Effector memory CD8-positive, alpha-beta T cell (primary cell): ENCODE results near the gene CEP112.

Source experiments
- ATAC-seq: fragments of 150-1000 bp; cut with Tn5 transposase; replicated peaks from 2 replicates; pipeline ENCODE4 v1.10.0; 2021; ENCODE audit warnings: mild to moderate bottlenecking, moderate library complexity
- DNase-seq, 3 experiments: peaks; one replicate each; pipeline ENCODE4 v3.0.0; 2021
- H3K27ac Mint-ChIP-seq, 2 donors: one replicate each; pipeline ENCODE4 v1.8.0; 2022; ENCODE audit warnings: mild to moderate bottlenecking in 2 of 2, mixed read lengths in 2 of 2, moderate library complexity in 2 of 2
- H3K27me3 Mint-ChIP-seq, 2 donors: one replicate each; pipeline ENCODE4 v1.8.0; 2022; ENCODE audit warnings: mixed read lengths in 2 of 2
- H3K36me3 Mint-ChIP-seq: one replicate; pipeline ENCODE4 v1.8.0; 2022; ENCODE audit warnings: mild to moderate bottlenecking, moderate library complexity, mixed read lengths; ENCODE audit not compliant: insufficient read depth
- H3K4me1 Mint-ChIP-seq, 2 donors: one replicate each; pipeline ENCODE4 v1.8.0; 2022; ENCODE audit warnings: low read depth in 2 of 2, mixed read lengths in 2 of 2
- H3K4me3 Mint-ChIP-seq, 2 donors: one replicate each; pipeline ENCODE4 v1.8.0; 2022; ENCODE audit warnings: mild to moderate bottlenecking in 2 of 2, mixed read lengths in 2 of 2, moderate library complexity in 2 of 2
- H3K9me3 Mint-ChIP-seq, 2 donors: one replicate each; pipeline ENCODE4 v1.8.0; 2022; ENCODE audit warnings: mixed read lengths in 2 of 2

The CEP112 gene

DNA sequence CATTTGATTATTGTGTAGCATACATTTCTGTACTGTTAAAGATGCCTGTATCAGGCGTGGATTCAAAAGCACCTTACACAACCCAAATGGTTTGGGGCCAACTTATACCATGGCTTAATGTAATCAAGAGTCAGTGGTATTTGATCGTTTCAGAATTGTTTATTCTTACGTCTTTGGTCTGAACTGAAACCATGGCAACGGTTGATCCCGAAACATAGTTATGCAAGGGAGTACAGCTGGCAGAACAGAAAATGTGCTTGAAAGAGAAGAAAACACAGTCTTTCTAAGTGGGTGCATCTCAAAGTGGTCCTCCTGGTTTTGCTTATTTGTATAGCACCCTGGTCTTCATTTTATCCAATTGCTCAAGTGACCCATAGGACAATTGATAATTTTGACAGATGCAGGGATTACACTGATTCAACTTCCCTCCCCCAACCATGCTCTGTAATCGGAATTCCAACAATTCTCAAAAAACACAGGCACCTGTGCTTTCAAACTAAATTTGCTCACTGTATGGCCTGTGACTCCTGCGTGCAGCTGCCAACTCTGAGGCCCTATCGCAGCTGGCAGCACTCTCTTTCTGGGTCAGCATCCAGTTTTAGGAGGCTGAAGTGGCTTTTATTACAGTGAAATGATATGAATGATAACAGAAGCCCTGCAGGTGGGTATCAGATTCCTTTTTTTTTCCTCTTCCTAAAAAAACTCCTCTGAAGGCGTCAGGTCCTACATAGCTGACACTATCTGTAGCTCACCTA lies 553.5 kb downstream of the CEP112 start:
- H3K9me3 Mint-ChIP-seq, result no peaks in the 10 kb centered on the region
- H3K4me1 Mint-ChIP-seq, result no peaks in the 10 kb centered on the region
- no peaks in the 10 kb centered on the region for H3K36me3 Mint-ChIP-seq
- H3K27ac Mint-ChIP-seq, result no peak overlapping the region
- DNase-seq (no peak), ATAC-seq (no peak)
- H3K27me3 Mint-ChIP-seq, result no peaks in the 10 kb centered on the region
- H3K4me3 Mint-ChIP-seq, result no peak overlapping the region

DNA sequence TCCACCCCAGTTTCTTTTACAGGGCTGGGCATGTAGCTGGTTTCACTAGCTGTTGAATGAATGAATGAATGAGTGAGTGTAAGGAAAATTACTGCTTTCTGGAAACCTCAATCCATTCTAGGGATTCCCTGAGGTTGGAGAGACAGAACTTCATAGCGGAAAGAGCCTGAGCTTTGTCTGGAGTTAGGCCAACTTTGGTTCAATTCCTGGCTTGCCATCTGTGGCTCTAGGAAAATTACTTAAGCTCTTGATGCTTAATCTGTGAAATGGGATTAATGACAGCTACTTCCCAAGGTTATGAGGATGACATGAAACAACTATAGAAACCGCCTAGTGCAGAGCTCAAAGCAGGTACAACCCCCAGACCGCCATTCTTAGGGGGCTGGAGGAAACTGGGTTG lies 554.1 kb downstream of the CEP112 start:
- no peak for ATAC-seq
- Mint-ChIP-seq H3K36me3 (no peaks in the 10 kb centered on the region), H3K4me3 (no peak overlapping the region), H3K9me3 (no peaks in the 10 kb centered on the region), H3K27ac (no peak overlapping the region), H3K4me1 (no peaks in the 10 kb centered on the region), H3K27me3 (no peaks in the 10 kb centered on the region)
- no peak for DNase-seq

DNA sequence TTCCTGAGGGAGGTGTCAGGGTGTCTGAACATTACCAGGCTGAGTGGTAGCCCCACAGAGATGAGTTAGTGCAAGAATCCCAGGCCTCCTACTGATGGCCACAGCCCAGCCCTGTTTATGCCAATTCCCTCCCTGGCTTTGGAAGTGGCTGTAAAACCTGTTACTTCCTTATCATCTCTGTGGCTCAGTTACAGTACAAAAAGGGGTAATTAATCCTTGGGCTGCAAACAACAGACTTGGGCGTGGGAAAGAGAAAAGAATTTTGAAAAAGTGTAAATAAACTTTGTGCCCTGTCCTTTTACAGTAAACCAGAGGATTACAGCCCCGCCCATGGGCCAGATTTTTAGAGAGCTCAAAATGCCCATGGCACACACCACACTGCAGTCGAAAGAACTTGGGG lies 557.4 kb downstream of the CEP112 start:
- Mint-ChIP-seq H3K9me3 (no peaks in the 10 kb centered on the region), H3K36me3 (no peaks in the 10 kb centered on the region), H3K27me3 (peaks cover 0 to 4% of the 10 kb centered on the region in 2 donors), H3K4me3 (no peak overlapping the region), H3K27ac (no peak overlapping the region), H3K4me1 (no peaks in the 10 kb centered on the region)
- ATAC-seq (no peak), DNase-seq (no peak)

DNA sequence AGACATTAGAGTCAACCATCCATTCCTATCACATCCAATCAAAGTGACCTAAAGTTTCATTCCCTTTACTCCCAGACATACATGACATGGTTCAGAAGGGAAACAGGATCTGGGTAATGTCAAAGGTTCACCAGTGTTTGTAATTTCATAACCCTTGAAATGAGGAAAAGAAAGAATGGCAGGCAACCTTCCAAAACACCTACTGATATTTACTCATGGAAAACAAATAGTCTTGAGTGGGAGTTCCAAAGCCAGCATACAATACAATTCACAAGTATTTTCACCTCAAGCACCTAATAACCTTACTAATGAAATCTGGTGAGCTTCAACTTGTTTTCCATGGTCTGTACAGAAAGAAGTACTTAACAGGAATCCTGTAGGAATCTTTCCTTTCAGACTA lies 557.9 kb downstream of the CEP112 start:
- DNase-seq (no peak), ATAC-seq (no peak)
- Mint-ChIP-seq H3K27me3 (peaks cover 3 to 10% of the 10 kb centered on the region in 2 donors), H3K4me3 (no peak overlapping the region), H3K4me1 (no peaks in the 10 kb centered on the region), H3K27ac (no peak overlapping the region), H3K9me3 (no peaks in the 10 kb centered on the region), H3K36me3 (no peaks in the 10 kb centered on the region)

DNA sequence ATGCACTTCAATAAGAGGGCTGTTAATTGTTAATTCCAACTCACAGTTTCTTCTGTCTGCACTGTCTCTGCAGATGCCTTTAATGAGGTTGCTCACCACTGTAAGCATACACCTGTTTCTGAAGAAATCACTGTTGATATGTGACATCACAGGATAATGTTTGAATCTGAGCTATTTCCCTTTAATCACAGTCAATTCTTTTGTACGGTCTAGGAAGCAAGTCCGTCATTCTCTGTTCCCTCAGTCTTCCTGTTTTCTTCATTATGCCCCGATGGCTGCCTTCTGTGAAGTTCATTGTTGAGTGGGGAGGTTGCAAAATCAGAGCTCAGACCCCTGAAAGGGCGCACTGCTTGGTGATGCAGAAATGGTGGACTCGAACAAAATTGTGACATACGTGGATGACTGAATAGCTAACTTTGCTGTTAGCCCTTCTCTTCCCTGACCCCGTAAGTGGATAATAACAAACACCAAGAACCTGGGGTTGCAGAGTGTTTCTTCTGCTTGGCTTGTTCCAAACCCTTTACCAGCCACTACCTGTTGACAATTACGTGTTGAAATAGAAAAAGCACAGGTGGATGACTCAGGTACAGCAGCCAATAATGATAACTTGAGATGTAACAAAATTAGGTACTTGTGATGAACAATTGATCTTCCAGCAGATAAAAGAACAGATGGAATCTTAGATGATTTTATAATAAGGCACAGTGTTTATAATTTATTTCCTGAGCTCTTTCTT lies 558.6 kb downstream of the CEP112 start:
- H3K36me3 Mint-ChIP-seq, result no peaks in the 10 kb centered on the region
- no peaks in the 10 kb centered on the region for H3K4me1 Mint-ChIP-seq
- no peaks in the 10 kb centered on the region for H3K9me3 Mint-ChIP-seq
- ATAC-seq, result no peak
- peaks cover 7 to 16% of the 10 kb centered on the region in 2 donors for H3K27me3 Mint-ChIP-seq
- H3K4me3 Mint-ChIP-seq, result no peak overlapping the region
- no peak for DNase-seq
- H3K27ac Mint-ChIP-seq, result no peak overlapping the region

DNA sequence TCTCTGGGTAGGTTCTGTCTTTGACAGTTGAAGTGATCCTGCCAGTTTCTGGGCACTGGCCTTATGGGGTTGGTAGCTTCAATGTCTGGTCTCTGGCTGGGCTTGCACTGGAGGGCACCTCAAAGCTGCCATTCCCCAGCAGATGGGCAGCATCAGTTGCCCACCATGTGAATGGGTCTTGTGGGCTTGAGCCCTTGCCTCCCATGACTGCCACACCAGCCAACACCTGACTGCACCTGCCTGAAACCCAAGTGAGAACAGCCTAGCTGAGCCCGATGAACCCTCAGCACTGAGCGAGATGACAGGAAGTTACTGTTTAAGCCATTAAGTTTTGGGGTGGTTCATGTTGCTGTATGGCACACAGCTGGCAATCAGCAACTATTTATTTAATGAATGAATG lies 561.4 kb downstream of the CEP112 start:
- H3K27me3 Mint-ChIP-seq, result peaks cover 16 to 25% of the 10 kb centered on the region in 2 donors

DNA sequence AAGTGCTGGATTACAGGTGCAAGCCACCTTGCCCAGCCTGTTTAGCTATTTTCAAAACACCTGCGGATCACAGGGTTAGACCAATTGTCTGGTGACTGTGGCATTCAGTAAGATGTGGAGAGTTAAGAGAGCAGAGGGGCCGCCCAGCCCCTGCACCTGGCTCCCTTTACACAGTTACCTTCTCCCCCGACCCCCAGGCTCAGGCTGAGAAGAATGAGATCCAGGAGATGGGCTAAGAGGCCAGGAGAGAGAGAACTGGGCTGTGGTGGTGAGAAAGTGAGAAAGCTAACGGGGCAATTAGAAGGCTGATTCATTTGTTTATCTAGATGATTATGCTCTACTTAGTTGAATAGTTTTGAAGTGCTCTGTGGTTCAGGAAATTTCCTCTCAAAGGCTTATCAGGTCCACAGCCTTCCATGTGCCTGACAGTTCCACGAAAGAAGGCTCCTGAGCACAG lies 562.7 kb downstream of the CEP112 start:
- Mint-ChIP-seq H3K4me1 (no peaks in the 10 kb centered on the region), H3K27ac (no peak overlapping the region), H3K4me3 (no peak overlapping the region), H3K9me3 (no peaks in the 10 kb centered on the region), H3K27me3 (peaks cover 16 to 35% of the 10 kb centered on the region in 2 donors), H3K36me3 (no peaks in the 10 kb centered on the region)
- ATAC-seq (no peak), DNase-seq (no peak)

More for the DNA sequence above, 561.4 kb downstream of the CEP112 start:
- DNase-seq (no peak), ATAC-seq (no peak)
- no peaks in the 10 kb centered on the region for H3K9me3 Mint-ChIP-seq
- H3K27ac Mint-ChIP-seq, result no peak overlapping the region
- H3K4me1 Mint-ChIP-seq, result no peaks in the 10 kb centered on the region
- H3K4me3 Mint-ChIP-seq, result no peak overlapping the region
- H3K36me3 Mint-ChIP-seq, result no peaks in the 10 kb centered on the region

DNA sequence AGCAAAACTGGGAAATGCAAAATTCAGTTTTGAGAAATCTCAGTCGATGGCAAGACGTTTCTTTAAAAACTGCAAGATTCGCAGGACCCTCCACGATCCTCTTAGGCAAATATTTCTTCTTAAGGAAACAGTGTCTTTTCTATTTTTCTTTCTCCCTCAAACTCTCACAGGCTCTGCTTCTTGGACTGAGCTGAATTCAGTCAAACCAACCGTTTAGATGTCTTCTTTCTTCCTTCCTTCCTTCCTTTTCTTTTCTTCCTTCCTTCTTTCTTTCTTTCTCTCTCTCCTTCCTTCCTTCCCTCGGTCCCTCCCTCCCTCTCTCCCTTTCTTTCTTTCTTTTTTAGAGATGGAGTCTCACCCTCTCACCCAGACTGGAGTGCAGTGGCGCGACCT lies 563.3 kb downstream of the CEP112 start:
- no peak for ATAC-seq
- no peaks in the 10 kb centered on the region for H3K4me1 Mint-ChIP-seq

DNA sequence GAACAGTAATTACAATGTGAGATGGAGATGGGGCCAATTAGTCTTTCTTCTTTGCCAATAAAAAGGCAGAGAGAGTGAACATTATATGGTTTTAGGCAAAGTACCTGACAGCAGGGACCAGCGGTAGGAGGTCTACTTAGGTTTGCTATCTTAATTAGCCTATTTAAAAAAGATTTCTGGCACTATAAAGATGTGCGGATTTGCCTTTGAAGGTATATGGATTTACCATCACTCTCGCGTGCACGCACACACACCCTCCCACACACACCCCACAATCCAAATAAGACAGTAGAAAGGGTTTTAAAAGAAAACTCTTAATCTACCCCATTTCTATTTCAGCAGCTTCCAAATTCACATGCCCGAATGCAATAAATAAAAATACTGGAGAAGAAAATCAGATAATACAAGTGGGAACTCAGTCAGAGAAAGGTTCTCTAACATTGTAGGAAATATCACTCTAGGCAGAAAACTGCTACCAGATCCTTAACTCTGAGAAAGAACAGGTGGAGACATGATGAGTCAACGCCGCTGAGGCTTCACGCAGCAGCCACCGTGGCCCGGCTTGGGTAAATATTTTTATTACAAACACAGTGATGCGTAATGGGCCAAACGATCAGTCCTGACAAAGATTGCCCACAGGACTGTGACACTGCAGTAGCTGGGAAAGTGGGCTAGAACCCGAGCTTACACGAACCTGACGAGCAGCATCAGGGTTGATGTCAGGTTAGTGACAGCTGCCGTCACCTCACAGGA lies 563.9 kb downstream of the CEP112 start:
- no peak for ATAC-seq
- no peak for DNase-seq
- Mint-ChIP-seq H3K4me1 (no peaks in the 10 kb centered on the region), H3K27ac (no peak overlapping the region), H3K36me3 (no peaks in the 10 kb centered on the region), H3K27me3 (peaks cover 16 to 35% of the 10 kb centered on the region in 2 donors), H3K9me3 (no peaks in the 10 kb centered on the region), H3K4me3 (no peak overlapping the region)

More for the DNA sequence above, 563.3 kb downstream of the CEP112 start:
- H3K4me3 Mint-ChIP-seq, result no peak overlapping the region
- H3K36me3 Mint-ChIP-seq, result no peaks in the 10 kb centered on the region
- H3K9me3 Mint-ChIP-seq, result no peaks in the 10 kb centered on the region
- no peak for DNase-seq
- H3K27ac Mint-ChIP-seq, result no peak overlapping the region
- peaks cover 16 to 35% of the 10 kb centered on the region in 2 donors for H3K27me3 Mint-ChIP-seq

DNA sequence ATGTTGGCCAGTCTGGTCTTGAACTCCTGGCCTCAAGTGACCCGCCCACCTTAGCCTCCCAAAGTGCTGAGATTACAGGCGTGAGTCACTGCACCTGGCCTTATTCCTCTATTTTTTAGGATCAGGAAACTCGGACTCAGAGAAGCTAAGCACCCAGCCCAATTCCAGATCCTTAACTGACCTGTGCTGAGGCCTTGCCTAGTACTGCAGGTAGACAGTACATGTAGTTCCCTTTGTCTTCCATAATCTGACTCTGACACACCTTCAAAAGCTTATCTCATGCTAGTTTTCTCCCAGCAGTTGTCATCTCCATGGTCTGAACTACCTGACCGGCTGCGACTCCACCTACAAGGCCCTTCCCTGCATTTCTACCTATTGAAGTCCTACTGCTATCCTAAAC lies 564.8 kb downstream of the CEP112 start:
- peaks cover 16 to 35% of the 10 kb centered on the region in 2 donors for H3K27me3 Mint-ChIP-seq
- no peaks in the 10 kb centered on the region for H3K9me3 Mint-ChIP-seq
- H3K4me1 Mint-ChIP-seq, result no peaks in the 10 kb centered on the region
- H3K27ac Mint-ChIP-seq, result no peak overlapping the region
- H3K36me3 Mint-ChIP-seq, result no peaks in the 10 kb centered on the region
- no peak overlapping the region for H3K4me3 Mint-ChIP-seq
- ATAC-seq, result no peak
- no peak for DNase-seq

DNA sequence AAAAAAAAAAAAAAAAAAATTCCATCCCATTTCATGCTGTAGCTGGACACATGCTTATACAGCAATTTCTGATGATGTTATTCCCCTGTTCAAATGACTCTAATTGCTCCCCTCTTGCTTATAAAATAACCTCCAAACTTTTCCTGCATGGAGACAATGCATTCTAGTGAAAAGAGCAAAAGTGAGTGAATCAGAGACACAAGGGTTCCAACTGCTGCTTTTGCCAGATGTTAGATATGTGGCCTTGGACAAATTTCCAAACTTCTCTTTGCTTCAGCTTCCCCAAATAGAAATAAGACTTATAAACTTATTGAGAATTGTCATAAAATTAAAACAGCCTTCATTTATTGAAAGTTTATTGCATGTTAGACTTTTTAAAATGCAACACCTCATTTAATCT lies 565.5 kb downstream of the CEP112 start:
- H3K36me3 Mint-ChIP-seq, result no peaks in the 10 kb centered on the region
- H3K9me3 Mint-ChIP-seq, result no peaks in the 10 kb centered on the region
- H3K27me3 Mint-ChIP-seq, result peaks cover 16 to 35% of the 10 kb centered on the region in 2 donors
- H3K4me1 Mint-ChIP-seq, result no peaks in the 10 kb centered on the region
- H3K4me3 Mint-ChIP-seq, result no peak overlapping the region
- DNase-seq, result no peak
- no peak for ATAC-seq
- no peak overlapping the region for H3K27ac Mint-ChIP-seq

DNA sequence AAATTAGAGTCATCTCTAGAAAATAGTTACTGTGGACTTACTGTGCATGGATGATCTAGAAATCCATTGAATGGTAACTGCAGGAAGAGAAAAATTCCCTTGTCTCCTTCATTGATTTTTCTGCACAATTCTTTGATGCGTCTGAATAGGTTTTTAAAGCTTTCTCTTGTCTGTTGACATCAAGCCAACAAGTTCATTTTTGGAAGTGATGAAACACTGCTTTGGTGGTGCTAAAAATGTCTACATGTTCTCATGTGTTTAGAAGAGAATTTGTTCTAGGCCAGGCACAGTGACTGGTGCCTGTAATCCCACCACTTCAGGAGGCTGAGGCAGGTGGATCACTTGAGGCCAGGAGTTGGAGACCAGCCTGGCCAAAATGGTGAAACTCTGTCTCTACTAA lies 573.4 kb downstream of the CEP112 start:
- ATAC-seq, result no peak
- DNase-seq, result no peak

DNA sequence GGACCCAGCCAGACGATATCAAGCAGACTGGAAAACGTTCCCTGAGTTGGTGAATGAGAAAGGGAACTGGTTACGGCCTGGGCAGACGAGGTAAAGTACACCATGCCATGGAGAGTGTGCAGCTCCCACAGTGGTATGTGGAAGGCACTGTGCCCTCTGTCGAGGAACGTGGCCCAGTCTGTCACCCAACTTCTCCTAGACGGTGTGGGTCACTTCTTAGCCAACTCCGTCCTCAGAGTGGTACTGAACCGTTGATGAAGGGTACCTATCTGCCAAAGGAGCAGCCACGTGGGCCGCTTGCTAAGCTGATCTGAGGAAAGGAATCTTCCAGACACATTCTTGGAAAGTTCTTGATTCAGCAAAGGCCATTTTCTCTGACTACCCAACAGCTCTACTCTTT lies 574.4 kb downstream of the CEP112 start:
- Mint-ChIP-seq H3K4me1 (no peaks in the 10 kb centered on the region), H3K36me3 (no peaks in the 10 kb centered on the region), H3K27me3 (no peaks in the 10 kb centered on the region), H3K9me3 (no peaks in the 10 kb centered on the region), H3K27ac (no peak overlapping the region), H3K4me3 (no peak overlapping the region)
- no peak for DNase-seq
- no peak for ATAC-seq

More for the DNA sequence above, 573.4 kb downstream of the CEP112 start:
- no peaks in the 10 kb centered on the region for H3K9me3 Mint-ChIP-seq
- H3K27ac Mint-ChIP-seq, result no peak overlapping the region
- H3K4me3 Mint-ChIP-seq, result no peak overlapping the region
- no peaks in the 10 kb centered on the region for H3K4me1 Mint-ChIP-seq
- H3K27me3 Mint-ChIP-seq, result no peaks in the 10 kb centered on the region
- no peaks in the 10 kb centered on the region for H3K36me3 Mint-ChIP-seq
